Mucosa of stomach (tissue), 1 donor: ENCODE measurements around the gene WAC.
"Not testable (repeated sequence)": the region's sequence is repeated elsewhere in the genome, so short reads cannot be mapped to it uniquely, and the experiment has no call there.

Experiments
- H3K27me3 ChIP-seq: one replicate; pipeline ENCODE4 v1.7.0; 2013; ENCODE audit warnings: mild to moderate bottlenecking, low read length; ENCODE audit not compliant: control insufficient read depth, insufficient read depth
- H3K36me3 ChIP-seq: one replicate; pipeline ENCODE4 v1.7.0; 2013; ENCODE audit warnings: low read length; ENCODE audit not compliant: control insufficient read depth, insufficient read depth
- H3K4me1 ChIP-seq: one replicate; pipeline ENCODE4 v1.7.0; 2013; ENCODE audit warnings: mild to moderate bottlenecking, low read length; ENCODE audit not compliant: control insufficient read depth, insufficient read depth
- H3K4me3 ChIP-seq: one replicate; pipeline ENCODE4 v1.7.0; 2013; ENCODE audit warnings: low read length
- H3K9ac ChIP-seq: one replicate; pipeline ENCODE4 v1.7.0; 2013; ENCODE audit warnings: mild to moderate bottlenecking, low read length, moderate library complexity
- H3K9me3 ChIP-seq: one replicate; pipeline ENCODE4 v1.7.0; 2013; ENCODE audit warnings: mild to moderate bottlenecking, low read length, moderate library complexity; ENCODE audit not compliant: control insufficient read depth
- donor health status: Pancreatic carcinoma.

WAC gene

GRCh38 chr10:28595613-28596012, 62.7 kb downstream of the WAC start:
- Histone ChIP-seq H3K9me3 (no peaks in the 10 kb centered on the region), H3K4me3 (no peak overlapping the region), H3K36me3 (no peaks in the 10 kb centered on the region), H3K4me1 (no peaks in the 10 kb centered on the region), H3K27me3 (no peaks in the 10 kb centered on the region), H3K9ac (no peak overlapping the region)

- Histone ChIP-seq H3K9ac (no peak overlapping the region), H3K36me3 (no peaks in the 10 kb centered on the region), H3K27me3 (no peaks in the 10 kb centered on the region), H3K4me3 (no peak overlapping the region), H3K9me3 (no peaks in the 10 kb centered on the region), H3K4me1 (no peaks in the 10 kb centered on the region)
Measured at GRCh38 chr10:28600056-28600455, 67.1 kb downstream of the WAC start.

GRCh38 chr10:28601012-28601411, 68.1 kb downstream of the WAC start:
- H3K4me1 ChIP-seq: no peaks in the 10 kb centered on the region
- H3K27me3 ChIP-seq: no peaks in the 10 kb centered on the region
- H3K9ac ChIP-seq: no peak overlapping the region
- H3K4me3 ChIP-seq: no peak overlapping the region
- H3K36me3 ChIP-seq: no peaks in the 10 kb centered on the region
- no peaks in the 10 kb centered on the region for H3K9me3 ChIP-seq

- H3K9me3 ChIP-seq: no peaks in the 10 kb centered on the region
- no peaks in the 10 kb centered on the region for H3K36me3 ChIP-seq
Measured at GRCh38 chr10:28604567-28605536, 71.9 kb downstream of the WAC start.

GRCh38 chr10:28606568-28606967, 73.7 kb downstream of the WAC start:
- Histone ChIP-seq H3K9ac (no peak overlapping the region), H3K36me3 (no peaks in the 10 kb centered on the region), H3K9me3 (no peaks in the 10 kb centered on the region), H3K4me1 (no peaks in the 10 kb centered on the region), H3K27me3 (no peaks in the 10 kb centered on the region), H3K4me3 (no peak overlapping the region)

More at GRCh38 chr10:28604567-28605536, 71.9 kb downstream of the WAC start:
- Histone ChIP-seq H3K4me1 (no peaks in the 10 kb centered on the region), H3K4me3 (no peak overlapping the region), H3K27me3 (no peaks in the 10 kb centered on the region), H3K9ac (no peak overlapping the region)

GRCh38 chr10:28609636-28610035, 76.7 kb downstream of the WAC start:
- not testable (repeated sequence) for H3K4me3 ChIP-seq, H3K9ac ChIP-seq, H3K9me3 ChIP-seq, H3K4me1 ChIP-seq, H3K27me3 ChIP-seq
- H3K36me3 ChIP-seq: peaks cover 18% of the 10 kb centered on the region

- Histone ChIP-seq H3K27me3 (no peaks in the 10 kb centered on the region), H3K4me1 (no peaks in the 10 kb centered on the region), H3K9me3 (no peaks in the 10 kb centered on the region), H3K36me3 (peaks cover 18% of the 10 kb centered on the region), H3K9ac (no peak overlapping the region), H3K4me3 (no peak overlapping the region)
Measured at GRCh38 chr10:28612877-28613276, 80.0 kb downstream of the WAC start.

GRCh38 chr10:28616514-28616913, 83.6 kb downstream of the WAC start:
- Histone ChIP-seq H3K27me3 (no peaks in the 10 kb centered on the region), H3K36me3 (peaks cover 18% of the 10 kb centered on the region), H3K4me1 (no peaks in the 10 kb centered on the region), H3K9me3 (no peaks in the 10 kb centered on the region), H3K4me3 (no peak overlapping the region), H3K9ac (no peak overlapping the region)

GRCh38 chr10:28619455-28619854, 86.5 kb downstream of the WAC start:
- no peaks in the 10 kb centered on the region for H3K36me3 ChIP-seq
- H3K4me1 ChIP-seq: no peaks in the 10 kb centered on the region
- no peak overlapping the region for H3K4me3 ChIP-seq
- no peak overlapping the region for H3K9ac ChIP-seq
- no peaks in the 10 kb centered on the region for H3K9me3 ChIP-seq
- H3K27me3 ChIP-seq: no peaks in the 10 kb centered on the region

- Histone ChIP-seq H3K9ac (no peak overlapping the region), H3K4me3 (no peak overlapping the region), H3K36me3 (no peaks in the 10 kb centered on the region), H3K4me1 (no peaks in the 10 kb centered on the region), H3K9me3 (no peaks in the 10 kb centered on the region), H3K27me3 (no peaks in the 10 kb centered on the region)
Measured at GRCh38 chr10:28620251-28620650, 87.3 kb downstream of the WAC start.

- Histone ChIP-seq H3K9ac (no peak overlapping the region), H3K36me3 (no peaks in the 10 kb centered on the region), H3K4me3 (no peak overlapping the region), H3K9me3 (no peaks in the 10 kb centered on the region), H3K4me1 (peaks cover 3% of the 10 kb centered on the region), H3K27me3 (no peaks in the 10 kb centered on the region)
Measured at GRCh38 chr10:28623483-28623882, 90.6 kb downstream of the WAC start.

- Histone ChIP-seq H3K9me3 (no peaks in the 10 kb centered on the region), H3K27me3 (no peaks in the 10 kb centered on the region), H3K9ac (no peak overlapping the region), H3K36me3 (no peaks in the 10 kb centered on the region), H3K4me3 (no peak overlapping the region), H3K4me1 (peaks cover 5% of the 10 kb centered on the region)
Measured at GRCh38 chr10:28624351-28624750, 91.4 kb downstream of the WAC start.
